HUES6 (cell line): Measurements from ENCODE around the gene CTSO.

ENCODE experiments used
- H3K27ac ChIP-seq: 2 replicates; pipeline ENCODE4 v1.7.0; 2013; ENCODE audit warnings: low read depth, mild to moderate bottlenecking, low read length, inconsistent platforms
- H3K27me3 ChIP-seq: 2 replicates; pipeline ENCODE4 v1.6.1; 2013; ENCODE audit warnings: low read length; ENCODE audit not compliant: control insufficient read depth, insufficient read depth
- H3K36me3 ChIP-seq: 2 replicates; pipeline ENCODE4 v1.6.1; 2013; ENCODE audit warnings: low read length; ENCODE audit not compliant: control insufficient read depth, insufficient read depth
- H3K4me1 ChIP-seq: 2 replicates; pipeline ENCODE4 v1.6.1; 2013; ENCODE audit warnings: low read length; ENCODE audit not compliant: control insufficient read depth, insufficient read depth
- H3K4me3 ChIP-seq: 2 replicates; pipeline ENCODE4 v1.5.1; 2013; ENCODE audit warnings: low read depth, low read length
- H3K9ac ChIP-seq: one replicate; pipeline ENCODE4 v1.6.1; 2013; ENCODE audit warnings: mild to moderate bottlenecking, low read length
- H3K9me3 ChIP-seq: 2 replicates; pipeline ENCODE4 v1.6.1; 2013; ENCODE audit warnings: low read depth, low read length; ENCODE audit not compliant: control insufficient read depth, insufficient read depth

Gene CTSO

GRCh38 chr4:155973639-155974475 lies 20.2 kb upstream of the CTSO start:
- no peak overlapping the region for H3K9ac ChIP-seq
- H3K4me1 ChIP-seq: peaks cover 13% of the 10 kb centered on the region
- no peak overlapping the region for H3K4me3 ChIP-seq
- H3K36me3 ChIP-seq: no peaks in the 10 kb centered on the region
- H3K27me3 ChIP-seq: no peaks in the 10 kb centered on the region
- peaks cover 15% of the 10 kb centered on the region for H3K9me3 ChIP-seq
- peak overlapping the region; percentile 44; the same call in 1 of the 2 replicates for H3K27ac ChIP-seq

- Histone ChIP-seq H3K4me3 (no peak overlapping the region), H3K4me1 (peaks cover 13% of the 10 kb centered on the region), H3K36me3 (no peaks in the 10 kb centered on the region), H3K27me3 (no peaks in the 10 kb centered on the region), H3K27ac (no peak overlapping the region), H3K9ac (no peak overlapping the region), H3K9me3 (peaks cover 5% of the 10 kb centered on the region; the same call in 1 of the 2 replicates)
Observed at GRCh38 chr4:155972098-155972497, 18.4 kb upstream of the CTSO start.

GRCh38 chr4:155966731-155967395 lies 13.2 kb upstream of the CTSO start:
- Histone ChIP-seq H3K4me3 (no peak overlapping the region), H3K36me3 (no peaks in the 10 kb centered on the region), H3K27me3 (no peaks in the 10 kb centered on the region), H3K27ac (no peak overlapping the region), H3K9ac (no peak overlapping the region), H3K9me3 (no peaks in the 10 kb centered on the region), H3K4me1 (no peaks in the 10 kb centered on the region)

GRCh38 chr4:155966171-155966570 lies 12.5 kb upstream of the CTSO start:
- Histone ChIP-seq H3K9ac (no peak overlapping the region), H3K27me3 (no peaks in the 10 kb centered on the region), H3K36me3 (no peaks in the 10 kb centered on the region), H3K4me3 (no peak overlapping the region), H3K27ac (no peak overlapping the region), H3K4me1 (no peaks in the 10 kb centered on the region), H3K9me3 (no peaks in the 10 kb centered on the region)

GRCh38 chr4:155964016-155964891 lies 10.6 kb upstream of the CTSO start:
- no peak overlapping the region for H3K9ac ChIP-seq
- H3K27ac ChIP-seq: no peak overlapping the region
- H3K9me3 ChIP-seq: no peaks in the 10 kb centered on the region
- no peaks in the 10 kb centered on the region for H3K27me3 ChIP-seq
- H3K4me3 ChIP-seq: no peak overlapping the region
- no peaks in the 10 kb centered on the region for H3K4me1 ChIP-seq
- no peaks in the 10 kb centered on the region for H3K36me3 ChIP-seq

GRCh38 chr4:155962767-155963166 lies 9.1 kb upstream of the CTSO start:
- no peak overlapping the region for H3K27ac ChIP-seq
- no peaks in the 10 kb centered on the region for H3K4me1 ChIP-seq
- H3K4me3 ChIP-seq: no peak overlapping the region
- no peaks in the 10 kb centered on the region for H3K27me3 ChIP-seq
- H3K36me3 ChIP-seq: no peaks in the 10 kb centered on the region
- H3K9ac ChIP-seq: no peak overlapping the region
- no peaks in the 10 kb centered on the region for H3K9me3 ChIP-seq

GRCh38 chr4:155961575-155961974 lies 7.9 kb upstream of the CTSO start:
- Histone ChIP-seq H3K4me3 (no peak overlapping the region), H3K9me3 (no peaks in the 10 kb centered on the region), H3K4me1 (no peaks in the 10 kb centered on the region), H3K27ac (no peak overlapping the region), H3K9ac (no peak overlapping the region), H3K36me3 (no peaks in the 10 kb centered on the region), H3K27me3 (no peaks in the 10 kb centered on the region)

GRCh38 chr4:155960522-155960921 lies 6.9 kb upstream of the CTSO start:
- H3K4me1 ChIP-seq: no peaks in the 10 kb centered on the region
- no peak overlapping the region for H3K4me3 ChIP-seq
- H3K27me3 ChIP-seq: no peaks in the 10 kb centered on the region
- no peak overlapping the region for H3K9ac ChIP-seq
- no peak overlapping the region for H3K27ac ChIP-seq
- H3K9me3 ChIP-seq: no peaks in the 10 kb centered on the region
- no peaks in the 10 kb centered on the region for H3K36me3 ChIP-seq

GRCh38 chr4:155959417-155959816 lies 5.8 kb upstream of the CTSO start:
- Histone ChIP-seq H3K27ac (no peak overlapping the region), H3K9ac (no peak overlapping the region), H3K27me3 (no peaks in the 10 kb centered on the region), H3K9me3 (no peaks in the 10 kb centered on the region), H3K4me1 (no peaks in the 10 kb centered on the region), H3K36me3 (no peaks in the 10 kb centered on the region), H3K4me3 (no peak overlapping the region)

GRCh38 chr4:155956461-155956860 lies 2.8 kb upstream of the CTSO start:
- H3K27me3 ChIP-seq: no peaks in the 10 kb centered on the region; the same call in 1 of the 2 replicates
- H3K9me3 ChIP-seq: no peaks in the 10 kb centered on the region
- no peak overlapping the region for H3K27ac ChIP-seq
- H3K9ac ChIP-seq: no peak overlapping the region
- H3K36me3 ChIP-seq: no peaks in the 10 kb centered on the region
- H3K4me3 ChIP-seq: no peak overlapping the region
- no peaks in the 10 kb centered on the region for H3K4me1 ChIP-seq
